Keratinocyte (primary cell): ENCODE results near the gene LRRC4C. TPM values are rescaled to one million over a fixed set of nuclear protein-coding genes. Genes with fewer than 3 reads are reported as not detected.
A peak's percentile ranks its signal among the peaks of the same experiment; 100 is the strongest.

Experiments used
- DNase-seq: peaks from one replicate; pipeline ENCODE4 v3.0.0-alpha.2; 2011; ENCODE audit warnings: low read depth, missing footprints, low spot score
- FAIRE-seq: peaks from 2 replicates; lab custom pipeline; 2011; peaks lifted over from hg19 to GRCh38; lab: Jason Lieb, UNC
- H2AFZ ChIP-seq: 2 replicates; pipeline ENCODE4 v1.6.0; 2012; ENCODE audit warnings: low read length, control low read depth, inconsistent platforms; ENCODE audit not compliant: control insufficient read depth
- H3K27ac ChIP-seq: 2 replicates; pipeline ENCODE4 v1.5.1; 2011; ENCODE audit warnings: low read length; ENCODE audit not compliant: control insufficient read depth, insufficient read depth
- H3K27me3 ChIP-seq: 3 replicates; pipeline ENCODE4 v1.6.0; 2011; ENCODE audit warnings: low read length; ENCODE audit not compliant: control insufficient read depth, insufficient read depth; ENCODE audit errors: extremely low read depth
- H3K36me3 ChIP-seq, 2 experiments: 2 replicates in 1 of 2; 3 replicates in 1 of 2; pipeline ENCODE4 v1.5.1; 2011; ENCODE audit warnings: low read length in 2 of 2, mild to moderate bottlenecking in 1 of 2; ENCODE audit not compliant: control insufficient read depth in 2 of 2, insufficient read depth in 2 of 2; ENCODE audit errors: extremely low read depth in 1 of 2
- H3K4me1 ChIP-seq: 3 replicates; pipeline ENCODE4 v1.5.1; 2011; ENCODE audit warnings: low read length; ENCODE audit not compliant: control insufficient read depth, insufficient read depth; ENCODE audit errors: extremely low read depth
- H3K4me2 ChIP-seq: 3 replicates; pipeline ENCODE4 v1.6.0; 2011; ENCODE audit warnings: low read depth, low read length; ENCODE audit not compliant: control insufficient read depth, insufficient read depth; ENCODE audit errors: extremely low read depth
- H3K4me3 ChIP-seq, 3 experiments: fragments of 200-600 bp in 1 of 3; sonication (generic) in 1 of 3; 2 replicates in 2 of 3; 3 replicates in 1 of 3; pipeline ENCODE4 v1.5.1; 2011 to 2016; ENCODE audit warnings: low read length in 3 of 3, mild to moderate bottlenecking in 3 of 3, control low read depth in 2 of 3, inconsistent platforms in 1 of 3, low read depth in 1 of 3, mixed read lengths in 1 of 3, mixed run types in 1 of 3, moderate library complexity in 1 of 3; ENCODE audit not compliant: control insufficient read depth in 2 of 3, insufficient read depth in 2 of 3; ENCODE audit errors: extremely low read depth in 1 of 3
- H3K79me2 ChIP-seq: 2 replicates; pipeline ENCODE4 v1.6.0; 2012; ENCODE audit warnings: low read length; ENCODE audit not compliant: control insufficient read depth, insufficient read depth
- H3K9ac ChIP-seq: 3 replicates; pipeline ENCODE4 v1.6.0; 2011; ENCODE audit warnings: low read length; ENCODE audit not compliant: control insufficient read depth, insufficient read depth; ENCODE audit errors: extremely low read depth
- H3K9me1 ChIP-seq: 3 replicates; pipeline ENCODE4 v1.6.0; 2011; ENCODE audit warnings: low read length; ENCODE audit not compliant: control insufficient read depth, insufficient read depth; ENCODE audit errors: extremely low read depth
- H3K9me3 ChIP-seq: 2 replicates; pipeline ENCODE4 v1.5.1; 2012; ENCODE audit warnings: low read depth, low read length; ENCODE audit not compliant: control insufficient read depth
- H4K20me1 ChIP-seq: 3 replicates; pipeline ENCODE4 v1.6.0; 2011; ENCODE audit warnings: low read length; ENCODE audit not compliant: control insufficient read depth, insufficient read depth; ENCODE audit errors: extremely low read depth
- CTCF ChIP-seq, 3 experiments: IDR thresholded peaks in 1 of 3; conservative IDR thresholded peaks in 1 of 3; optimal IDR thresholded peaks in 1 of 3; 2 replicates in 2 of 3; 3 replicates in 1 of 3; pipeline versions ENCODE3 to v1.5.1; 2011; ENCODE audit warnings: low read length in 3 of 3, mild to moderate bottlenecking in 3 of 3, moderate library complexity in 2 of 3, control low read depth in 1 of 3, inconsistent platforms in 1 of 3; ENCODE audit not compliant: insufficient read depth in 2 of 3; ENCODE audit errors: extremely low read depth in 1 of 3
- EZH2 ChIP-seq: IDR thresholded peaks from one replicate; pipeline ENCODE4 v1.6.1; 2012; ENCODE audit warnings: inconsistent platforms, mild to moderate bottlenecking, low read length, moderate library complexity
- dilution Hi-C: fragments of 300-500 bp; cut with MboI; formaldehyde crosslinking; loops from one replicate; pipeline ENCODE4 v1.7.0; 2020; ENCODE audit warnings: low sequenced_read_pairs; ENCODE audit not compliant: extremely low pct_ligation_motif_present
- polyA plus RNA-seq, 5 experiments: library from polyadenylated mRNA; depleted of rRNA in 3 of 5; stranded (reverse) in 3 of 5; stranded (forward) in 1 of 5; unstranded in 1 of 5; fragments of >200 nt; gene quantifications; 1 replicate in 1 of 5; 2 replicates in 3 of 5; 3 replicates in 1 of 5; pipeline versions ENCODE4 v1.2.1 to v1.2.3, GENCODE V29; 2011 to 2012; ENCODE audit warnings: missing spikeins in 2 of 5, low read depth in 1 of 5, low replicate concordance in 1 of 5

The LRRC4C gene
- polyA plus RNA-seq, 1 donor (not counting 4 experiments of a cell fraction or from before 2014, with no cell fraction given) = not detected

GRCh38 chr11:40732132-40732531 is 727.3 kb downstream of the LRRC4C start:
- no peak for DNase-seq
- no peaks in the 10 kb centered on the region for H3K27me3 ChIP-seq
- H3K9me1 ChIP-seq = no peaks in the 10 kb centered on the region
- H3K27ac ChIP-seq = no peak overlapping the region
- H4K20me1 ChIP-seq = no peaks in the 10 kb centered on the region
- no peak overlapping the region for H3K4me2 ChIP-seq
- H3K4me1 ChIP-seq = no peaks in the 10 kb centered on the region
- no peak overlapping the region for H2AFZ ChIP-seq
- no peak overlapping the region for H3K9ac ChIP-seq
- H3K9me3 ChIP-seq = no peaks in the 10 kb centered on the region
- FAIRE-seq = no peak
- dilution Hi-C loops = no loop called here
- no peak overlapping the region for H3K4me3 ChIP-seq
- no peak for TF ChIP-seq EZH2
- no peak for TF ChIP-seq CTCF (optimal IDR thresholded peaks at IDR 0.05 in 1 of 3, IDR thresholded peaks at IDR 0.05 in 1 of 3, conservative IDR thresholded peaks at IDR 0.05 in 1 of 3; ENCODE audit: extremely low read depth in 1 of 3, insufficient read depth in 2 of 3, low read length in 3 of 3)
- H3K36me3 ChIP-seq = no peaks in the 10 kb centered on the region
- no peaks in the 10 kb centered on the region for H3K79me2 ChIP-seq

GRCh38 chr11:40722179-40722795 is 737.2 kb downstream of the LRRC4C start:
- H2AFZ ChIP-seq = no peak overlapping the region
- no peaks in the 10 kb centered on the region for H3K27me3 ChIP-seq
- H3K4me2 ChIP-seq = no peak overlapping the region
- H3K36me3 ChIP-seq = no peaks in the 10 kb centered on the region
- DNase-seq (no peak), FAIRE-seq (no peak)
- no peaks in the 10 kb centered on the region for H3K9me1 ChIP-seq
- H3K27ac ChIP-seq = no peak overlapping the region
- dilution Hi-C loops = no loop called here
- H4K20me1 ChIP-seq = no peaks in the 10 kb centered on the region
- TF ChIP-seq EZH2 (no peak), CTCF (optimal IDR thresholded peaks at IDR 0.05 in 1 of 3, IDR thresholded peaks at IDR 0.05 in 1 of 3, conservative IDR thresholded peaks at IDR 0.05 in 1 of 3; ENCODE audit: extremely low read depth in 1 of 3, insufficient read depth in 2 of 3, low read length in 3 of 3) (peak in 2 of 3 experiments; percentile 37 to 48)
- H3K4me3 ChIP-seq = no peak overlapping the region
- H3K79me2 ChIP-seq = no peaks in the 10 kb centered on the region
- H3K4me1 ChIP-seq = no peaks in the 10 kb centered on the region
- H3K9me3 ChIP-seq = no peaks in the 10 kb centered on the region
- H3K9ac ChIP-seq = no peak overlapping the region
